Omental fat pad (tissue), 4 donors: ENCODE results near the gene TAF1B. TPM values are rescaled to one million over a fixed set of nuclear protein-coding genes. Genes with fewer than 3 reads are reported as not detected.

ENCODE experiments used
- ATAC-seq: fragments of 150-250 bp; one replicate; pipeline ENCODE4 v1.9.1; 2016; ENCODE audit warnings: mild to moderate bottlenecking, moderate library complexity; ENCODE audit not compliant: low FRiP score
- DNase-seq: peaks from one replicate; pipeline ENCODE4 v3.0.0-alpha.2; 2019; ENCODE audit warnings: low spot score
- total RNA-seq, 4 donors: library from RNA; depleted of rRNA; stranded (reverse); fragments of >200 nt; gene quantifications; one replicate each; pipeline ENCODE4 v1.1.0, GENCODE V29; 2016
- TF ChIP-seq, protein P1 (sequence below), 3 donors: fragments of 450-650 bp; IDR thresholded peaks; one replicate each; pipeline ENCODE4 v1.5.1; 2016 to 2017; ENCODE audit warnings: antibody characterized with exemption in 3 of 3, mild to moderate bottlenecking in 3 of 3, moderate library complexity in 2 of 3

Gene TAF1B
- total RNA-seq, 4 donors from 2014 or later, result 16.1 to 21.1 (median 19.1) TPM

GRCh38 chr2:9952856-9953503 is 109.7 kb downstream of the TAF1B start:
- no peak for DNase-seq
- no peak for ATAC-seq
- TF ChIP-seq, protein P1, sequence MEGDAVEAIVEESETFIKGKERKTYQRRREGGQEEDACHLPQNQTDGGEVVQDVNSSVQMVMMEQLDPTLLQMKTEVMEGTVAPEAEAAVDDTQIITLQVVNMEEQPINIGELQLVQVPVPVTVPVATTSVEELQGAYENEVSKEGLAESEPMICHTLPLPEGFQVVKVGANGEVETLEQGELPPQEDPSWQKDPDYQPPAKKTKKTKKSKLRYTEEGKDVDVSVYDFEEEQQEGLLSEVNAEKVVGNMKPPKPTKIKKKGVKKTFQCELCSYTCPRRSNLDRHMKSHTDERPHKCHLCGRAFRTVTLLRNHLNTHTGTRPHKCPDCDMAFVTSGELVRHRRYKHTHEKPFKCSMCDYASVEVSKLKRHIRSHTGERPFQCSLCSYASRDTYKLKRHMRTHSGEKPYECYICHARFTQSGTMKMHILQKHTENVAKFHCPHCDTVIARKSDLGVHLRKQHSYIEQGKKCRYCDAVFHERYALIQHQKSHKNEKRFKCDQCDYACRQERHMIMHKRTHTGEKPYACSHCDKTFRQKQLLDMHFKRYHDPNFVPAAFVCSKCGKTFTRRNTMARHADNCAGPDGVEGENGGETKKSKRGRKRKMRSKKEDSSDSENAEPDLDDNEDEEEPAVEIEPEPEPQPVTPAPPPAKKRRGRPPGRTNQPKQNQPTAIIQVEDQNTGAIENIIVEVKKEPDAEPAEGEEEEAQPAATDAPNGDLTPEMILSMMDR (IDR thresholded peaks at IDR 0.05), result no peak

GRCh38 chr2:9954136-9954535 is 110.9 kb downstream of the TAF1B start:
- TF ChIP-seq, protein P1 (IDR thresholded peaks at IDR 0.05), result no peak
- ATAC-seq, result no peak
- DNase-seq, result no peak

- ATAC-seq (no peak), DNase-seq (no peak)
- TF ChIP-seq, protein P1 (IDR thresholded peaks at IDR 0.05), result no peak
These were observed 114.8 kb downstream of the TAF1B start for GRCh38 chr2:9958057-9958456.

DNA sequence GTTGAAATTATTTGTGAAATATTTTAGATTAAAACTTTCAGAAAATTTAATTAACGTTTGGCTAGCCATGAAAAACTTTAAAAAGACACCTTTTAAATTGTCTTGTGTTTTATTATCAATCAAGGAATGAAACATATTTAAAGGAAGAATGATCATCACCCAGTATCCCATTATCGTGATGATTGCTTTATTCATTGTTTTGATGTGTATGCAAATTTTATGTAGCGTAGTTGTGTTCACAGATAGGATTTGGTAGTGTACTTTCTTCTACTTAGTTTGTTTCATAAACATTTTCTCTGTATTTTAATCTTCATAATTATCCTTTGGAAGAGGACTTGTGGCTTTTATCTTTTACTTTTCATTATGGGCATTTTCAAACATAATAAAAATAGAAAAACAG is 116.0 kb downstream of the TAF1B start:
- ATAC-seq (no peak), DNase-seq (no peak)
- TF ChIP-seq, protein P1 (IDR thresholded peaks at IDR 0.05), result no peak

DNA sequence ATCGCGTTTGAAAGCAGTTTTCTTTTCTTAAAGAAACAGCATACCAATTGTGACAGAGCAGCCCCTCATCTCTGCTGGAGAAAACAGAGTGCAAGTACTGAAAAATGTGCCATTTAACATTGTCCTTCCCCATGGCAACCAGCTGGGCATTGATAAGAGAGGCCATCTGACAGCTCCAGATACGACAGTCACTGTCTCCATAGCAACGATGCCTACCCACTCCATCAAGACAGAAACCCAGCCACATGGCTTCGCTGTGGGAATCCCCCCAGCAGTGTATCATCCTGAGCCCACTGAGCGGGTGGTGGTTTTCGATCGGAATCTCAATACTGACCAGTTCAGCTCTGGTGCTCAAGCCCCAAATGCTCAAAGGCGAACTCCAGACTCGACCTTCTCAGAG is 117.7 kb downstream of the TAF1B start:
- DNase-seq (no peak), ATAC-seq (no peak)
- TF ChIP-seq, protein P1 (IDR thresholded peaks at IDR 0.05), result no peak

- TF ChIP-seq, protein P1 (IDR thresholded peaks at IDR 0.05), result no peak
- ATAC-seq (no peak), DNase-seq (no peak)
These were observed 121.2 kb downstream of the TAF1B start for GRCh38 chr2:9964334-9964980.
